ENCODE data around the gene CASTOR1.

DNA sequence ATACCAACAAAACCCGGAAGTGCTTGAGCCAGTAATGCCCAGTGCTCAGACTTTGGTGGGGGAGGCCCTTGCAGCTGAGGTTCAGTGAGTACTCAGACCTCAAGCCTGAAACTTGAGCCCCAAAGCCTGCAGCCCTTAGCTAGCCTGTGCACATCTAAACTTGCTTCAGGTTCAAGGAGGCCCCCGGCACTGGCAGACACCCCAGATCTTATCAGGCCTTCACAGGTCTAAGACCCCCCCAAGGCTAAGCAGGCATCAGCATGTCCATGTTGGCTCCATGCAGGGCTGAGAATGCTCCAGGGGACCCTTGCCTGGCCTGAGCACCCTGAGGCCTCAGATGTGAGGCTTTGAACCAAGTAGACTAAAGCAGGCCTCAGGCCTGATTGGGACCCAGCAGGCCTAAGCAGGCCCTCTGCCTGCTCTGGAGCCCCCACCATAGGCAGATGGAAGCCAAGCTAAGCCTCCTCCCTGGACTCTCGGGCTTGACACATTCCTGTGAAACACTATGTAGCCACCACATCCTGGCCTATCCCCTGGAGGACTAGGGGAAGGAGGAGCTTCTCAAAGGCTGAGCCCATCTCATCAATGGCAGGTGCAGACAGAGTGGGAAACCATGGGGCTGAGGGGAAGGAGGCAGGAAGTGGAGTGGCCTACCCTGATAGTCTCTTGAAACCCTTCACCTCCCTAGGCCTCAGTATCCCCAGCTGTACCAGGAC, 1.2 kb upstream of the CASTOR1 start:
- TF ChIP-seq, protein P1, sequence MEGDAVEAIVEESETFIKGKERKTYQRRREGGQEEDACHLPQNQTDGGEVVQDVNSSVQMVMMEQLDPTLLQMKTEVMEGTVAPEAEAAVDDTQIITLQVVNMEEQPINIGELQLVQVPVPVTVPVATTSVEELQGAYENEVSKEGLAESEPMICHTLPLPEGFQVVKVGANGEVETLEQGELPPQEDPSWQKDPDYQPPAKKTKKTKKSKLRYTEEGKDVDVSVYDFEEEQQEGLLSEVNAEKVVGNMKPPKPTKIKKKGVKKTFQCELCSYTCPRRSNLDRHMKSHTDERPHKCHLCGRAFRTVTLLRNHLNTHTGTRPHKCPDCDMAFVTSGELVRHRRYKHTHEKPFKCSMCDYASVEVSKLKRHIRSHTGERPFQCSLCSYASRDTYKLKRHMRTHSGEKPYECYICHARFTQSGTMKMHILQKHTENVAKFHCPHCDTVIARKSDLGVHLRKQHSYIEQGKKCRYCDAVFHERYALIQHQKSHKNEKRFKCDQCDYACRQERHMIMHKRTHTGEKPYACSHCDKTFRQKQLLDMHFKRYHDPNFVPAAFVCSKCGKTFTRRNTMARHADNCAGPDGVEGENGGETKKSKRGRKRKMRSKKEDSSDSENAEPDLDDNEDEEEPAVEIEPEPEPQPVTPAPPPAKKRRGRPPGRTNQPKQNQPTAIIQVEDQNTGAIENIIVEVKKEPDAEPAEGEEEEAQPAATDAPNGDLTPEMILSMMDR (IDR thresholded peaks at IDR 0.05) = no peak
- TF ChIP-seq POLR2A (IDR thresholded peaks at IDR 0.05) (no peak), POLR2AphosphoS5 (IDR thresholded peaks at IDR 0.05) (no peak)
